Naive thymus-derived CD8-positive, alpha-beta T cell (primary cell): ENCODE results near the gene IL17C. TPM values are rescaled to one million over a fixed set of nuclear protein-coding genes. Genes with fewer than 3 reads are reported as not detected.

Experiments
- ATAC-seq, 2 donors: fragments of 150-1000 bp; cut with Tn5 transposase in 1 of 2; sonication (Bioruptor Pico), chemical (Tn5 transposase) in 1 of 2; 1 replicate in 1 of 2; 2 replicates in 1 of 2; pipeline ENCODE4 v1.10.0; 2021; ENCODE audit warnings: mild to moderate bottlenecking in 2 of 2, moderate library complexity in 2 of 2
- POLR2A ChIA-PET: fragments of 350-600 bp; sonication (Branson Sonifier 250); formaldehyde crosslinking; loops from one replicate; lab custom pipeline; 2021; ENCODE audit warnings: antibody characterized with exemption; lab: Charles Lee
- DNase-seq, 10 donors: peaks; one replicate each; pipeline versions ENCODE4 v3.0.0 to v3.0.0-alpha.2; 2020 to 2022
- H3K27ac Mint-ChIP-seq, 10 donors: one replicate each; pipeline ENCODE4 v1.8.0; 2020 to 2022; ENCODE audit warnings: mild to moderate bottlenecking in 10 of 10, mixed read lengths in 10 of 10, moderate library complexity in 4 of 10, inconsistent platforms in 1 of 10
- H3K27me3 Mint-ChIP-seq, 5 donors: one replicate each; pipeline ENCODE4 v1.8.0; 2021 to 2022; ENCODE audit warnings: mixed read lengths in 5 of 5
- H3K36me3 Mint-ChIP-seq, 3 donors: one replicate each; pipeline ENCODE4 v1.8.0; 2020 to 2022; ENCODE audit warnings: mixed read lengths in 3 of 3, mild to moderate bottlenecking in 2 of 3, inconsistent platforms in 1 of 3
- H3K4me1 Mint-ChIP-seq, 4 donors: one replicate each; pipeline ENCODE4 v1.8.0; 2021 to 2022; ENCODE audit warnings: mixed read lengths in 4 of 4
- H3K4me3 Mint-ChIP-seq, 10 donors: one replicate each; pipeline ENCODE4 v1.8.0; 2020 to 2022; ENCODE audit warnings: mild to moderate bottlenecking in 10 of 10, mixed read lengths in 10 of 10, moderate library complexity in 6 of 10, inconsistent platforms in 1 of 10
- H3K9me3 Mint-ChIP-seq, 9 donors: one replicate each; pipeline ENCODE4 v1.8.0; 2020 to 2022; ENCODE audit warnings: mixed read lengths in 9 of 9, mild to moderate bottlenecking in 3 of 9, inconsistent platforms in 1 of 9, moderate library complexity in 1 of 9
- polyA plus RNA-seq, 3 donors: library from polyadenylated mRNA; unstranded; fragments of 300-500 nt; fragmentation: Illumina TruSeq; gene quantifications; one replicate each; pipeline ENCODE4 v1.2.3, GENCODE V29; 2021
- total RNA-seq, 8 experiments: library from RNA in 2 of 8; stranded (reverse) in 2 of 8; gene quantifications; one replicate each; pipeline ENCODE4 v1.2.3 and lab custom pipeline; 2021 to 2026

The IL17C gene
- total and polyA plus RNA-seq, 5 experiments from 2014 or later = 0.16 to 0.69 (median 0.55) TPM; not detected in 1

DNA sequence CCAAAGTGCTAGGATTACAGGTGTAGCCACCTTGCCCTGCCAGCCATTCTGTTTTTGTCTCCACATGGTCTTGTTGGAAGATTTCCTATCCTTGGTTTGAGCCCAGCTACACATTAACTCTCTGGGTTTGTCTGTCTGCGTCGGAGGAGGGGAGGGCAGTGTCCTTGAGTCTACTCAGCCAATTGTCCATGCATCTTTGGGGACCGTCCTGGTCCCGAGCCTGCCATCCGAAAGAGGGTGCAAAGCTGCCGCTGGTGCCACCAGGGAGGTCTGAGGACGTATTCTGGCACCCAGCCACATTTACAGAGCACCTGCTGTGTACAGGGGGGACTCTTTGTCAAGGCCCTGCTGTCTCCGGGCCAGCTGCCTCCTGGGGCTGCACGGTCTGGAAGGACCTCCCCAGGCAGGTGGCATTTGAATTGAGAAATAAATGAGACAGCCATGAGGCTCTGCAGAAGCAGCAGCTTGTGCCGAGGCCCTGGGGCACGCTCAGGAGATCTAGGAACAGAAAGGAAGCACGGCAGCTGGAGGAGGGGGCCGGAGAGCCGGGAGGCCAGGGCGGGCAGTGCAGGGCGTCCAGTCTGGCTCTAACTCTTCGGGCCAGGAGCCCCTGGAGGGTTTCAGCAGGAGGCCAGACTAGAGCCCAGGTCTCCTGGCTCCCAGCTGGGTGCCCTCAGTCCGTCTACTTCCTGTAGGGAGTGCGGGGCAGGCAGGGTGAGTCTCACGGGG lies 11.0 kb downstream of the IL17C start:
- Mint-ChIP-seq H3K27ac (peak overlapping the region; percentile 61 to 96 (median 85)), H3K27me3 (no peaks in the 10 kb centered on the region), H3K4me1 (peaks cover 8 to 40% (median 35%) of the 10 kb centered on the region in 4 donors), H3K4me3 (peak overlapping the region; percentile 82 to 96 (median 90)), H3K9me3 (no peaks in the 10 kb centered on the region), H3K36me3 (peaks cover 0 to 17% (median 0%) of the 10 kb centered on the region in 3 donors)
- no peak for DNase-seq
- POLR2A ChIA-PET = interaction anchor here (0.7 to 4.7 kb wide), 13 partner anchors 11 to 197 kb away, joined by 3 to 48 read pairs (median 4); partner anchors contain the start of genes IL17C, MVD and ZFPM1
- no peak for ATAC-seq

DNA sequence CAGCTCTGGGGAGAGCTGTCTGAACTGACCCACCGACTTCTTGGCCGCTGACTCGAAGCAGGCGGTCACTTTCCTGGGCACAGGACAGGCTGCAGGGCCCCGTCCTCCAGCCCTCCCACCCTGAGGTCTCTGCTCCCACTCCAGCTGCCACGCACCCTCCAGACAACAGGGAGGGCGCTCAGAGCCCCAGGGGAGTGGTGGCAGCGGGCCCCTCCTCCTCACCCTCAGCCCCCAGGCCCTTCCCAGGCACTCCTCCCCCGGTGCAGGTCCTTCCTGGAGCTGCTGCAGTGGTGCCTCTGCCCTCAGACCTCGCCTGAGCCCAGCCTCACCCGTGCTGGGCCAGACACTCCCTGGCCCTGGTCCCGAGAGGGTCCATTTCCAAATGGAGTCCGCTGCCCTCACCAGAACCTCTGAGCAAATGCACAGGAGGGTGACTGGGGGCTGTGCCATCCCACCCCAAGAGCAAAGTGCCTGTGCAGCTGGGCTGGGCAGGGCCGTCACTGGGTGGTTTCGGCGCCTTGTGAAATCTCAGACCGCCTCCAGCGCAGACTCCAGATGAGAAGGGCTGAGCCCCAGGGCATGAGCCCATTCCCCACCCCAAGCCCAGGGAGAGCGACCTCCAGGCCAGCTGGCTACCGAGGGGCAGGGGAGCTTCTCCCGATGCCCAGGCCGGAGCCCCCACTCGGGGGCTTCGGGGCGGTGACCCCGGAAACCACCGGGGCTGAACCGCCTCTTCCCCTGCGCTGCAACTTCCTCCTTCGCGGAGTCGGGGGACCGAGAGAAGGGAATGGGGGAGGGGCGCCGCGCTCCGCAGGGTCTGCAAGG lies 11.8 kb downstream of the IL17C start:
- peaks cover 8 to 42% (median 30%) of the 10 kb centered on the region in 4 donors for H3K4me1 Mint-ChIP-seq
- peak overlapping the region in 9 of 10 donors; percentile 62 to 96 (median 89) for H3K27ac Mint-ChIP-seq
- H3K4me3 Mint-ChIP-seq = peak overlapping the region; percentile 82 to 96 (median 90)
- no peaks in the 10 kb centered on the region for H3K27me3 Mint-ChIP-seq
- peaks cover 0 to 15% (median 2%) of the 10 kb centered on the region in 3 donors for H3K36me3 Mint-ChIP-seq
- DNase-seq = peak in 5 of 10 donors; percentile 27 to 67 (median 50)
- POLR2A ChIA-PET = interaction anchor here (0.7 to 4.7 kb wide), 11 partner anchors 11 to 197 kb away, joined by 3 to 48 read pairs (median 4); partner anchors contain the start of genes IL17C, MVD and ZFPM1
- ATAC-seq = peak; percentile 13 to 27
- H3K9me3 Mint-ChIP-seq = no peaks in the 10 kb centered on the region

DNA sequence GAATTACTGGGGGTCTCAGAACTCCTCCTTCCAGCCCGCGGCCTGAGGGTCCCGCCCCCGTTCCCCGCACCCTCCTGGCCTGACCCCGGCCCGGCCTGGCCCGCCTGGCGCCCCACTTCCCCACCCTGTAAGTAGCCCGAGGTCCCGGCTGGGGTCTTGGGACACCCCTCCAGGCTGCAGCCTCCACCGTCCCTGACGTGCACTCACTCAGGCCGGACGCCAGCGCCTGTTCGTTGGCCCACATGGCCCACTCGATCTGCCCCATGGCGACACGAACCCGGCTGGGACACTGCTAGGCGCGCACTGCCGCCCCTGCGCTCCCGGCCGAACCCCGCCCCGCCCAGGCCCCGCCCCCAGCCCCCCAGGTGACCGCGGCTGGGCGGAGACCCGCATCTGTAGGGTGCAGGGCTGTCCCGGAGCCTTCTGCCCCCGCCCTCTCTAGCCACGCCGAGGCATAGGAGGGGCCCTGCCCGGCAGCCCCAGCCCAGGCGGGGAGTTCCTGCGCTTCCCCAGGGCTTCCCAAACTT lies 12.4 kb downstream of the IL17C start, which contains the start of gene CYBA:
TSS of gene CYBA (minus strand) at position 305 of the 527 bp plus-strand sequence. CDS start at position 265, 40 bp downstream.
- H3K27me3 Mint-ChIP-seq = no peaks in the 10 kb centered on the region
- peaks cover 0 to 12% (median 2%) of the 10 kb centered on the region in 3 donors for H3K36me3 Mint-ChIP-seq
- ATAC-seq (peak; percentile 88), DNase-seq (peak; percentile 71 to 89 (median 80))
- H3K27ac Mint-ChIP-seq = peak within 1 kb of the TSS; percentile 82 to 96 (median 93)
- H3K9me3 Mint-ChIP-seq = no peaks in the 10 kb centered on the region
- POLR2A ChIA-PET = interaction anchor here (1.2 to 4.7 kb wide), 6 partner anchors 12 to 51 kb away, joined by 4 to 48 read pairs (median 11); partner anchors contain the start of genes IL17C and MVD
- peak within 1 kb of the TSS; percentile 82 to 96 (median 90) for H3K4me3 Mint-ChIP-seq
- peaks cover 8 to 42% (median 27%) of the 10 kb centered on the region in 4 donors for H3K4me1 Mint-ChIP-seq

DNA sequence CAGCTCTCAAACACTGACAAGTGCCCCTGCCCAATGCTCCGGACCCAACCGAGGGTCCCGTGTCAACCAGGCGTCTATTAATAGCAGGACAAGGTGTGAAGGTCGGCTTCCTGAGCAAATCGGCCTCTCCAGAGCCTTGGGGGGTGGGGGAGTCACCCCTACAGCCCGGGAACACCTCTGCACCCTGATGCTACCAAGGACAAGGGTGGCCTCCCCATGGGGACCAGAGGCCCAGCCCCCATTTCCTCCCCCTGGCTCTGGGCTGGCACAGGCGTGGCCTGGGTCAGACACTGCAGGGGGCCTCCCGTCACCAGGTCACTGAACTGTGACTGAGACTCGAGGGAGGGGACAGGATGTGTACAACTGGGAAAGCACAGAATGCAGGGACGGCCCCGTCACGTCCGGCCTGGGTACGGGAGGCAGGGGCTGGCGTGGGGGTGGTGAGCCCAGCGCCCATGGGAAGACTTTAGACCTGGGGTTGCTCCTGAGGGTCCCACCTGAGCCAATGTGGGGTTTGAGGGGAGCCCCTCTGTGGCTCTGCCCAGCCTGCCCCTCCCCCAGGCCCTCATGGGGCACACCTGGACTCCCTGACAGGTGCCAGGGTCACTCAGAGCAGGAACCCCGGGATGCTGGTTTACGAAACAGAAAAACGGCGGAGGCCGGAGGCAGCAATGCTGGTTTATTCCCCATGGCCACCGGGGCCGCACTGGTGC lies 13.1 kb downstream of the IL17C start:
- H3K4me3 Mint-ChIP-seq = peak overlapping the region; percentile 81 to 96 (median 90)
- no peaks in the 10 kb centered on the region for H3K9me3 Mint-ChIP-seq
- peak overlapping the region; percentile 78 to 96 (median 93) for H3K27ac Mint-ChIP-seq
- H3K27me3 Mint-ChIP-seq = no peaks in the 10 kb centered on the region
- ATAC-seq (peak; percentile 54 to 78), DNase-seq (peak in 8 of 10 donors; percentile 56 to 88 (median 66))
- POLR2A ChIA-PET = interaction anchor here (0.6 to 4.2 kb wide), 7 partner anchors 10 to 54 kb away, joined by 3 to 31 read pairs (median 4); partner anchors contain the start of gene MVD
- peaks cover 8 to 39% (median 25%) of the 10 kb centered on the region in 4 donors for H3K4me1 Mint-ChIP-seq
- H3K36me3 Mint-ChIP-seq = peaks cover 0 to 12% (median 2%) of the 10 kb centered on the region in 3 donors

DNA sequence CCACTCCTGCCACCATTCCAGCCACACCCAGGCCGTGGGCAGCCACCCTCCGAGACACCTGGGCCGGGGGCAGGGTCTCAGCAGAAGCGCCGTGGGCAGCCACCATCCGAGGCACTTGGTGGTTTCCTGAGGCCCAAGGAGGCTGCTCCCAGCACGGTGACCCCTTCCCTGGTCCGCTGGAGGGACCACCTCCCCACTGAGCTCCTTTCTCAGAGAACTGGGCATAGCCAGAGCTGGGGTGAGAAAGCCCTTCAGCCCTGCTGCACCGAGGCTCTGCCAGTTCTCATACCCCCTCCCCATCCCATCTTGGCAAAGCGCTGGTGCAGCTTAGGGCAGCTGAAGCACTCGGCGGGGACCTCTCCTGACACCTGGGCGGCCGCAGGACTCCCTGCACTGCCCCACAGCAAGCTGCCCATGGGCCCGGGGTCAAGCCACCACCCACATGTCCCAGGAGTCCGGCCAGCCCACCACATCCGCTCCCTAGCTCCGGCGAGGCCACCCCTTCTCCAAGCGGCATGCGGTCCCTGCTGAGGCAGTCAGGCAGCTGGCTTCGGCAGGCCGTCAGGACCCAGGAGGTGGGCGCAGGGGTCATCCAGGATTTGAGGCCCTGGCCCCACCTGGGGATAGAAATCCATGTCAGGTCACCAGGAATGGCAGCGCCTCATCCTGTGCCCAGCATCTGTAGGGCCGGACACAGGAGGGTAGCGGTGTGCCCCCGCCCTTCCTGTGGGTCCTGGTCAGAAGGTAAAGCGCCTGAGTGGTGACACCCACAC lies 13.8 kb downstream of the IL17C start:
- DNase-seq (no peak), ATAC-seq (no peak)
- POLR2A ChIA-PET = interaction anchor here (0.6 to 2.5 kb wide), 5 partner anchors 9 to 53 kb away, joined by 3 to 7 read pairs (median 3); no protein-coding TSS in a partner anchor
- peak overlapping the region in 8 of 10 donors; percentile 52 to 94 (median 84) for H3K27ac Mint-ChIP-seq
- peaks cover 8 to 37% (median 23%) of the 10 kb centered on the region in 4 donors for H3K4me1 Mint-ChIP-seq
- H3K4me3 Mint-ChIP-seq = peak overlapping the region in 8 of 10 donors; percentile 13 to 88 (median 31)
- H3K9me3 Mint-ChIP-seq = no peaks in the 10 kb centered on the region
- H3K27me3 Mint-ChIP-seq = no peaks in the 10 kb centered on the region
- H3K36me3 Mint-ChIP-seq = peaks cover 0 to 15% (median 2%) of the 10 kb centered on the region in 3 donors

DNA sequence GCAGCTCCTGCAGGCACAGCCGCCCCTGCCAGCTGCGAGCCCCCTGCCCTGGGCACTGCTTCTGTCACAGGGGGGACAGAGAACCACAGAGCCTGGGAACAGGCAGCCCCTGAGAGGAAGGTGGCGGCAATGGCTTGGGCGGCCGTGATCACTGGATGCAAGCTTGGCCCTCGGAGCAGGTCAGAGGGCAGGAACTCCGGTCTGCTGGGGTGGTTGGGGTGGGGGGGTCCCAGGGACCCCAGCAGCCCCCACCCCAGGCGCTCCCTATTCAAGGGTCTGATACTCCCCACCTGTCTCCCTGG lies 14.3 kb downstream of the IL17C start:
- ATAC-seq (no peak), DNase-seq (no peak)
- Mint-ChIP-seq H3K27ac (peak overlapping the region in 3 of 10 donors; percentile 69 to 86 (median 78)), H3K4me3 (peak overlapping the region in 2 of 10 donors; percentile 26 to 39), H3K36me3 (peaks cover 0 to 15% (median 2%) of the 10 kb centered on the region in 3 donors), H3K4me1 (peaks cover 8 to 37% (median 23%) of the 10 kb centered on the region in 4 donors), H3K27me3 (no peaks in the 10 kb centered on the region), H3K9me3 (no peaks in the 10 kb centered on the region)
- POLR2A ChIA-PET = interaction anchor here (0.8 to 2.5 kb wide), 2 partner anchors 16 to 48 kb away, joined by 4 to 7 read pairs; no protein-coding TSS in a partner anchor

DNA sequence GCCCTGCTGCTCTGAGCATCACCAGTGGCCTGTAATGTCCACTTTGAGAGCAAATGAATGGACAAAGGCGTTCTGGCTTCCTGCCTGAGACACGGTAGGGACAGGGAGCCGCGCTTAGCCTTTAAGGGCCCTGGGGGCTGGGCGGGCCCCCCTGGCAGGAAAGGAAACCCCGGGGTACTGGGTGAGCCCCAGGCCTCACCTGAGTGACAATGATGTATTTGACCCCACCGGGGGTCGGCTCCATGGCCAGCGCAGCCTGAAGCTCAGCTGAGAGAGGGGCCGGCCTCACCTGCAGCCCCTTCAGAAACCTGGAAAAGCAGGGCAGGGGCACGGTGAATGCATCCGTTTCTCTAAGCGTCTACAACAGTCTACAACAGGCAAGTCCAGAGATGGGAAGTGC lies 14.7 kb downstream of the IL17C start:
- Mint-ChIP-seq H3K27me3 (no peaks in the 10 kb centered on the region), H3K4me1 (peaks cover 8 to 37% (median 23%) of the 10 kb centered on the region in 4 donors), H3K9me3 (no peaks in the 10 kb centered on the region), H3K27ac (peak overlapping the region in 8 of 10 donors; percentile 47 to 89 (median 74)), H3K36me3 (peaks cover 0 to 15% (median 2%) of the 10 kb centered on the region in 3 donors), H3K4me3 (peak overlapping the region in 3 of 10 donors; percentile 26 to 47 (median 37))
- DNase-seq = no peak
- POLR2A ChIA-PET = interaction anchor here (2.5 kb wide), 1 partner anchor 16 kb away, joined by 7 read pairs; no protein-coding TSS in a partner anchor
- ATAC-seq = no peak

DNA sequence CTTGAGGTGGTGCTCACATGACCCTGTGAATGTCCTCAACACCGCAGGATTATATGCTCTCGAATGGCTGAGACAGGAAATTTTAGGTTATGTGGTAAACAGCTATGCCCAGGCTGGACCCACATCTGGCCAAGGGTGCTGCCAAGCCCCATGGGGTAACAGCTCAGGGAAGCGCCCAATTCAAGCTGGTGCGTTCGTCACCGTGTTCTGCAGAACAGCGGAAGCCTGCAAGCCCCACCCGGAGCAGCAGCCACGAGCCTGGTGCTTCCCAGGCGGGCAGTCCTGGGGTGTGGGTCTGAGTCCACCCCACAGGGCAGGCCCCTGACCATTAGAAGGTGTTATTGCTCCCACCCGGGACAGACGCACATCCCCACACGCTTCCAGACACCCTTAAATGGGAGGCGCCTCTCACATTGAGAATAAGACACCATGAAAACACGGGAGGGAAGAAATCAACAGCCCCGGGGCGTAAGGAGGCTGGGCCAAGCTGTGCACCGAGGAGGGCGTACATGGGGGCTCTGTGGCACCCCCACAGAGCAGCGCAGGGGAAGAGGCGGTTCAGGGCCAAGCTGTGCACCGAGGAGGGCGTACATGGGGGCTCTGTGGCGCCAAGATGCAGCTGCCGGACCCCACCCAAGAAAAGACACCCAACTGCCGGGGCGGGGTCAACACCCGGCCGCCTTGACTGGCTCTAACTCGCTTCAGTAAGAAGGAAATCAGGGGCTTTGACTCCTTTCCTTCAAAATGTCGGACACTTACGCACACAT lies 15.4 kb downstream of the IL17C start:
- DNase-seq = no peak
- H3K4me3 Mint-ChIP-seq = peak overlapping the region in 2 of 10 donors; percentile 37 to 47
- no peaks in the 10 kb centered on the region for H3K9me3 Mint-ChIP-seq
- H3K36me3 Mint-ChIP-seq = peaks cover 0 to 15% (median 2%) of the 10 kb centered on the region in 3 donors
- H3K27me3 Mint-ChIP-seq = no peaks in the 10 kb centered on the region
- POLR2A ChIA-PET = interaction anchor here (1.6 to 2.5 kb wide), 2 partner anchors 17 to 49 kb away, joined by 5 to 7 read pairs; no protein-coding TSS in a partner anchor
- no peak for ATAC-seq
- peak overlapping the region in 8 of 10 donors; percentile 48 to 89 (median 74) for H3K27ac Mint-ChIP-seq
- peaks cover 8 to 33% (median 23%) of the 10 kb centered on the region in 4 donors for H3K4me1 Mint-ChIP-seq

DNA sequence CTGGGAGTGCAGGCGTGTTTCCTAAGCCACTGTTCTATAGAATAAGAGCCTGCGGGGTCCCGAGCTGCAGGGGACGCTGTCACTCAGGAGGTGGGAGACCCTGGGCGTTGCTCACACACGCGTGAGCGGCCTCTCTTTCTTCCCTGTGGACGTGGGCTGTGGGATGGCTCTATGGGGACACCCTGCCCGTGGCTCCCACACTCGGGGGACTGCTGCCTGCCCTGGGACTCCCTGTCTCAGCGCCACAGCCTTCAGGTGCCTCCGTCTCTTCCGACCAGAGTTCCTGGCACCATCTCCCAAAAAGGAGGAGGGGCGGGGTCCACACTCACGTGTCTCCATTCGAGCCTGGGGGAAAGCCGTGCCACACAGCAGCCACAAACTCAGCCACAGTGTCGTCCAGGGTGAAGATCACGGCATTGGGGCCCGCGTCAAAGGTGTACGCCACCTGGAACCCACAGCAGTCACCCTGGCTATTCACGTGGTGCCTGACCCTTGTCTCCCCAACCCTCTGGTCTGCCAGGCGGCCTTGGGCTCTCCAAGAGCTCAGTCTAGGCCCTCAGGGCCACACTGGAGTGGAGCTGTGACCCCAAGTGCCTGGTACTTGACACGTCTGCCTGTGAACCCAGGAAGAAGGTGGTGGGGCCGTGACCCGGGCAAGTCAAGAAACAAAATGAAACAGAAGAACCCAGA lies 16.1 kb downstream of the IL17C start:
- DNase-seq = no peak
- Mint-ChIP-seq H3K36me3 (peaks cover 0 to 9% (median 2%) of the 10 kb centered on the region in 3 donors), H3K27ac (peak overlapping the region in 6 of 10 donors; percentile 15 to 87 (median 73)), H3K4me1 (peaks cover 4 to 27% (median 17%) of the 10 kb centered on the region in 4 donors), H3K27me3 (no peaks in the 10 kb centered on the region), H3K9me3 (no peaks in the 10 kb centered on the region), H3K4me3 (no peak overlapping the region)
- POLR2A ChIA-PET = interaction anchor here (1.6 kb wide), 1 partner anchor 48 kb away, joined by 5 read pairs; no protein-coding TSS in a partner anchor
- ATAC-seq = no peak
